ENCODE measurements around the gene ACSS1. TPM values are rescaled to one million over a fixed set of nuclear protein-coding genes. Genes with fewer than 3 reads are reported as not detected.

Gene ACSS1
- total and polyA plus RNA-seq, 7 donors: 8.8 to 53.3 (median 16.8) TPM

DNA sequence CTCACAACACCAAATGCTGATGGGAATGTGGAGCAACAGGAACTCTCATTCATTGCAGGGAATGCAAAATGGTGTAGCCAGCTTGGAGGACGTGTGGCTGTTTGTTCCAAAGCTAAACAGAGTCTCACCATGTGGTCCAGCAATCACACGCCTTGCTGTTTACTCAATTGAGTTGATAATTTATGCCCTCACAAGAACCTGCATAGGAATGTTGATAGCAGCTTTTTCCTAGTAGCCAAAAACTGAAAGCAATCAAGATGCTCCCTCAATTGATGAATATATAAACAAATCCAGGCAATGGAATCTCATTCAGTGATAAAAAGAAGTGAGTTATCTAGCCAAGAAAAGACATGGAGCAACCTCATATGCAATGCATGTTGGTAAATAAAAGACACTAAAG lies 39.6 kb upstream of the ACSS1 start:
- H3K9me3 ChIP-seq: no peaks in the 10 kb centered on the region
- H3K36me3 ChIP-seq (ENCODE audit: insufficient read depth in 1 of 2, low read depth in 1 of 2): no peaks in the 10 kb centered on the region
- intact Hi-C loops (cut with DNase I): no loop called here
- WGBS, 3 donors: 37 to 44% (median 43%) methylated on average over 2 of the region's 2 CpGs
- H3K27ac ChIP-seq: no peak overlapping the region
- no peaks in the 10 kb centered on the region for H3K4me1 ChIP-seq
- ATAC-seq: no peak
- no peak for DNase-seq
- H3K27me3 ChIP-seq (ENCODE audit: insufficient read depth in 3 of 3, low read length in 2 of 3): no peaks in the 10 kb centered on the region
- TF ChIP-seq, protein P1, sequence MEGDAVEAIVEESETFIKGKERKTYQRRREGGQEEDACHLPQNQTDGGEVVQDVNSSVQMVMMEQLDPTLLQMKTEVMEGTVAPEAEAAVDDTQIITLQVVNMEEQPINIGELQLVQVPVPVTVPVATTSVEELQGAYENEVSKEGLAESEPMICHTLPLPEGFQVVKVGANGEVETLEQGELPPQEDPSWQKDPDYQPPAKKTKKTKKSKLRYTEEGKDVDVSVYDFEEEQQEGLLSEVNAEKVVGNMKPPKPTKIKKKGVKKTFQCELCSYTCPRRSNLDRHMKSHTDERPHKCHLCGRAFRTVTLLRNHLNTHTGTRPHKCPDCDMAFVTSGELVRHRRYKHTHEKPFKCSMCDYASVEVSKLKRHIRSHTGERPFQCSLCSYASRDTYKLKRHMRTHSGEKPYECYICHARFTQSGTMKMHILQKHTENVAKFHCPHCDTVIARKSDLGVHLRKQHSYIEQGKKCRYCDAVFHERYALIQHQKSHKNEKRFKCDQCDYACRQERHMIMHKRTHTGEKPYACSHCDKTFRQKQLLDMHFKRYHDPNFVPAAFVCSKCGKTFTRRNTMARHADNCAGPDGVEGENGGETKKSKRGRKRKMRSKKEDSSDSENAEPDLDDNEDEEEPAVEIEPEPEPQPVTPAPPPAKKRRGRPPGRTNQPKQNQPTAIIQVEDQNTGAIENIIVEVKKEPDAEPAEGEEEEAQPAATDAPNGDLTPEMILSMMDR (IDR thresholded peaks at IDR 0.05): no peak
- no peak overlapping the region for H3K4me3 ChIP-seq

- WGBS, 3 donors: 50 to 56% (median 55%) methylated on average over 14 of the region's 14 CpGs
- Histone ChIP-seq H3K9me3 (no peaks in the 10 kb centered on the region), H3K4me1 (no peaks in the 10 kb centered on the region), H3K4me3 (no peak overlapping the region), H3K27ac (no peak overlapping the region), H3K36me3 (ENCODE audit: insufficient read depth in 1 of 2, low read depth in 1 of 2) (no peaks in the 10 kb centered on the region), H3K27me3 (ENCODE audit: insufficient read depth in 3 of 3, low read length in 2 of 3) (peaks cover 0 to 21% (median 6%) of the 10 kb centered on the region in 3 donors)
- DNase-seq (peak in 1 of 2 donors; percentile 50), ATAC-seq (no peak)
- intact Hi-C loops (cut with DNase I): no loop called here
- TF ChIP-seq, protein P1 (IDR thresholded peaks at IDR 0.05): no peak
Measured at GRCh38 chr20:25090492-25091429, 32.8 kb upstream of the ACSS1 start.

DNA sequence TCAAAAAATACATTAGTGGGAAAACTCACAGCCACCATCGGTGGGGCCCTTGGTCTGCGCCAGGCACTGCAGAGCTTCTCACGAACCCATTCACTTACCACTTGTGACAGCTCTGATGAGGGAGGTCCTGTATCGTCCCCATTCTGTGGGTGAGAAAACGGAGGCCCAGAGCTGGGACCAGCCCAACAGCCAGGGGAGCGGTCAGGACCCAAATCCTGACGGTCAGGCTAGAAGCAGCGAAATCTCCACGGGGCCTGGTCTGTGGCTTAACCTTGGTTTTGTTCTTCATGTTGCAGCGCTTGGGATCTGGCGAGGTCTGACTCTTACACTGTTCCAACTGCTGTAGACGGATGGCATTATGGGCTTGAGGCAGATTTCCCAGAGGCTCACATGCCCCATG lies 31.7 kb upstream of the ACSS1 start:
- 85 to 93% (median 89%) methylated on average over 12 of the region's 12 CpGs for WGBS, 3 donors
- no peak for DNase-seq
- H3K4me3 ChIP-seq: no peak overlapping the region
- no peaks in the 10 kb centered on the region for H3K9me3 ChIP-seq
- peaks cover 0 to 32% (median 12%) of the 10 kb centered on the region in 3 donors for H3K27me3 ChIP-seq (ENCODE audit: insufficient read depth in 3 of 3, low read length in 2 of 3)
- ATAC-seq: no peak
- TF ChIP-seq, protein P1 (IDR thresholded peaks at IDR 0.05): no peak
- H3K36me3 ChIP-seq (ENCODE audit: insufficient read depth in 1 of 2, low read depth in 1 of 2): no peaks in the 10 kb centered on the region
- no peak overlapping the region for H3K27ac ChIP-seq
- no peaks in the 10 kb centered on the region for H3K4me1 ChIP-seq
- intact Hi-C loops (cut with DNase I): loop anchor here in 1 of 2 donors (10.0 kb wide), 1 partner anchor 315 kb away; the partner anchor contains the start of gene GINS1

- H3K36me3 ChIP-seq (ENCODE audit: insufficient read depth in 1 of 2, low read depth in 1 of 2): no peaks in the 10 kb centered on the region
- H3K9me3 ChIP-seq: no peaks in the 10 kb centered on the region
- peaks cover 3% of the 10 kb centered on the region for H3K4me1 ChIP-seq
- TF ChIP-seq, protein P1 (IDR thresholded peaks at IDR 0.05): no peak
- ATAC-seq (no peak), DNase-seq (no peak)
- H3K4me3 ChIP-seq: no peak overlapping the region
- no peak overlapping the region for H3K27ac ChIP-seq
- H3K27me3 ChIP-seq (ENCODE audit: insufficient read depth in 3 of 3, low read length in 2 of 3): peaks cover 0 to 37% (median 14%) of the 10 kb centered on the region in 3 donors
- intact Hi-C loops (cut with DNase I): loop anchor here in 1 of 2 donors (10.0 kb wide), 1 partner anchor 316 kb away; the partner anchor contains the start of gene GINS1
Measured at GRCh38 chr20:25089096-25089495, 31.2 kb upstream of the ACSS1 start.

Measured in psoas muscle (tissue), 8 donors.